GM19438 (cell line): ENCODE data around the gene TMEM259.

Experiments
- ATAC-seq: cut with Tn5 transposase; IDR thresholded peaks from one replicate; pipeline ENCODE4 v1.9.1; 2021; ENCODE audit warnings: low read depth; ENCODE audit not compliant: unreplicated experiment

Gene TMEM259

GRCh38 chr19:964761-965694 is 55.9 kb downstream of the TMEM259 start:
- no peak for ATAC-seq

GRCh38 chr19:964116-964520 is 56.8 kb downstream of the TMEM259 start:
- no peak for ATAC-seq

GRCh38 chr19:963486-963951 is 57.4 kb downstream of the TMEM259 start:
- ATAC-seq, result no peak

- ATAC-seq, result no peak
Observed at GRCh38 chr19:962683-963400, 58.1 kb downstream of the TMEM259 start.

- ATAC-seq, result no peak
Observed at GRCh38 chr19:961866-962620, 58.9 kb downstream of the TMEM259 start.

- no peak for ATAC-seq
Observed at GRCh38 chr19:960601-960938, 60.4 kb downstream of the TMEM259 start.

GRCh38 chr19:960020-960419 is 60.9 kb downstream of the TMEM259 start:
- no peak for ATAC-seq
